OCI-LY1 (cell line): Measurements from ENCODE around the gene C2CD2L.
A peak's percentile ranks its signal among the peaks of the same experiment; 100 is the strongest.

ENCODE experiments used
- H2AFZ ChIP-seq: fragments of 200-600 bp; sonication (generic), shearing (Covaris generic); 2 replicates; pipeline ENCODE4 v1.6.0; 2014; ENCODE audit warnings: antibody characterized with exemption, mild to moderate bottlenecking, low read length
- H3F3A ChIP-seq: fragments of 200-600 bp; sonication (generic), shearing (Covaris generic); 2 replicates; pipeline ENCODE4 v1.6.0; 2014; ENCODE audit warnings: mild to moderate bottlenecking, antibody characterized with exemption, low read length, moderate library complexity; ENCODE audit not compliant: insufficient read depth
- H3K27ac ChIP-seq: fragments of 200-600 bp; sonication (generic); 2 replicates; pipeline ENCODE4 v1.5.1; 2014; ENCODE audit warnings: low read length, mixed run types, mild to moderate bottlenecking, low read depth; ENCODE audit not compliant: poor library complexity, severe bottlenecking
- H3K27me3 ChIP-seq: fragments of 200-600 bp; sonication (generic); 2 replicates; pipeline ENCODE4 v1.6.0; 2014; ENCODE audit warnings: antibody characterized with exemption, mild to moderate bottlenecking, low read length, moderate library complexity; ENCODE audit not compliant: insufficient read depth
- H3K36me3 ChIP-seq: fragments of 200-600 bp; sonication (generic); 2 replicates; pipeline ENCODE4 v1.6.1; 2014; ENCODE audit warnings: mild to moderate bottlenecking, antibody characterized with exemption, low read length, moderate library complexity, mixed read lengths; ENCODE audit not compliant: insufficient read depth
- H3K4me1 ChIP-seq: fragments of 200-600 bp; sonication (generic); 2 replicates; pipeline ENCODE4 v1.5.1; 2014; ENCODE audit warnings: mild to moderate bottlenecking, low read length, moderate library complexity; ENCODE audit not compliant: insufficient read depth, severe bottlenecking
- H3K4me2 ChIP-seq: fragments of 200-600 bp; sonication (generic), shearing (Covaris generic); 2 replicates; pipeline ENCODE4 v1.6.1; 2014; ENCODE audit warnings: low read length
- H3K4me3 ChIP-seq: fragments of 200-600 bp; sonication (generic); 2 replicates; pipeline ENCODE4 v1.5.1; 2014; ENCODE audit warnings: low read length, low read depth, mild to moderate bottlenecking, mixed read lengths; ENCODE audit not compliant: poor library complexity, severe bottlenecking
- H3K79me2 ChIP-seq: fragments of 200-600 bp; shearing (Covaris generic); 2 replicates; pipeline ENCODE4 v1.6.1; 2016; ENCODE audit warnings: mixed run types, low read length, mixed read lengths; ENCODE audit not compliant: insufficient read depth
- H3K9ac ChIP-seq: fragments of 200-600 bp; sonication (generic), shearing (Covaris generic); 2 replicates; pipeline ENCODE4 v1.6.1; 2014; ENCODE audit warnings: mild to moderate bottlenecking, low read length, mixed read lengths
- H3K9me2 ChIP-seq: fragments of 200-600 bp; sonication (generic), shearing (Covaris generic); 2 replicates; pipeline ENCODE4 v1.6.1; 2014; ENCODE audit warnings: low read depth, mild to moderate bottlenecking, low read length, mixed read lengths
- H3K9me3 ChIP-seq: fragments of 200-600 bp; shearing (Covaris generic); 2 replicates; pipeline ENCODE4 v1.6.1; 2014; ENCODE audit warnings: low read length, mixed read lengths
- H4K20me1 ChIP-seq: fragments of 200-600 bp; sonication (generic), shearing (Covaris generic); 2 replicates; pipeline ENCODE4 v1.6.0; 2016; ENCODE audit warnings: mild to moderate bottlenecking, low read length; ENCODE audit not compliant: insufficient read depth
- CTCF ChIP-seq: fragments of 200-600 bp; sonication (generic), shearing (Covaris generic); IDR thresholded peaks from 2 replicates; pipeline ENCODE4 v1.5.1; 2017; ENCODE audit warnings: mild to moderate bottlenecking, antibody characterized with exemption, low read length, moderate library complexity, mixed read lengths
- EZH2 ChIP-seq: fragments of 200-600 bp; sonication (generic), shearing (Covaris generic); IDR thresholded peaks from 2 replicates; pipeline ENCODE4 v1.8.0; 2017; ENCODE audit warnings: borderline replicate concordance, mixed run types, mild to moderate bottlenecking, antibody characterized with exemption, low read length, moderate library complexity, mixed read lengths

Gene C2CD2L

DNA sequence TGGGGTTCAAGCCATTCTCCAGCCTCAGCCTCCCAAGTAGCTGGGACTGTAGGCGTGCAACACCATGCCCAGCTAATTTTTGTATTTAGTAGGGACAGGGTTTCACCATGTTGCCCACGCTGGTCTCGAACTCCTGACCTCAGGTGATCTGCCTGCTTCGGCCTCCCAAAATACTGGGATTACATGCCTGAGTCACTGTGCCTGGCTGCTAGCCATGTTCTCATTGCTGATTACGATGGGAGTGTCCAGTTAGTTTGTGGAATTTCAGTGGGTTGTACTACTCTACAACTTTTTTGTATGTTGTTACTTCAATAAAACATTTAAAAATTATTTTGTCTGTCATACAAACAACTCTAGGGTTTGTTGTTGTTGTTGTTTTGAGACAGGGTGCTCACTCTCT is 44.4 kb upstream of the C2CD2L start:
- H3K4me2 ChIP-seq, result no peak overlapping the region

DNA sequence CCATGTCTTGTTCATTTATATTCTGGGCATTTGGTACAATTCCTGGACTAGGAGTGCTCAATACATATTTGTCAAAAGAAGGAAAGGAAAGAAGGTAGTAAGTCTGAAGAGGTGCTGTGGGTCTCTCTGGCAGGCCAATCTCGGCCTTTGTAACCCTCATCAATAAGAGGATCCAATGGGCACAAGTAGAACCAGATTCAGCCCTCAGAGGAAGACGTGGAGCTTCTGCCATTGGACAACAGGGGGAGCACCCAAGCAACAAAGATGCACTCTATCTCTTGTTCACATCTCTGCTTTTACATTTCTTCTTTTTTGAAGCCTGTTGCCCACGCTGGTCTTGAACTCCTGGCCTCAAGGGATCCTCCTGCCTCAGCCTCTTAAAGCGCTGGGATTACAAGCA is 41.8 kb upstream of the C2CD2L start:
- Histone ChIP-seq H3K27me3 (no peaks in the 10 kb centered on the region), H3K27ac (no peak overlapping the region), H3K4me2 (no peak overlapping the region), H3K9ac (no peak overlapping the region), H3F3A (no peaks in the 10 kb centered on the region), H3K9me3 (no peaks in the 10 kb centered on the region), H3K4me1 (peaks cover 39% of the 10 kb centered on the region), H3K4me3 (no peak overlapping the region), H4K20me1 (no peaks in the 10 kb centered on the region), H3K36me3 (peaks cover 3% of the 10 kb centered on the region; the same call in 1 of the 2 replicates), H3K9me2 (no peaks in the 10 kb centered on the region), H2AFZ (no peak overlapping the region), H3K79me2 (peaks cover 6% of the 10 kb centered on the region; the same call in 1 of the 2 replicates)
- TF ChIP-seq CTCF, result peak; percentile 58
- TF ChIP-seq EZH2, result no peak

More for the DNA sequence above, 44.4 kb upstream of the C2CD2L start:
- peaks cover under 1% of the 10 kb centered on the region; the same call in 1 of the 2 replicates for H3K79me2 ChIP-seq
- no peak overlapping the region for H2AFZ ChIP-seq
- no peaks in the 10 kb centered on the region for H3K27me3 ChIP-seq
- H3K36me3 ChIP-seq, result no peaks in the 10 kb centered on the region
- no peaks in the 10 kb centered on the region for H3K9me2 ChIP-seq
- no peak overlapping the region for H3K27ac ChIP-seq
- TF ChIP-seq CTCF (no peak), EZH2 (no peak)
- H3K4me1 ChIP-seq, result peaks cover 28% of the 10 kb centered on the region
- no peaks in the 10 kb centered on the region for H3F3A ChIP-seq
- H3K9me3 ChIP-seq, result no peaks in the 10 kb centered on the region
- H3K4me3 ChIP-seq, result no peak overlapping the region
- no peak overlapping the region for H3K9ac ChIP-seq
- H4K20me1 ChIP-seq, result no peaks in the 10 kb centered on the region

- H3F3A ChIP-seq, result no peaks in the 10 kb centered on the region
- H3K27me3 ChIP-seq, result no peaks in the 10 kb centered on the region
- H3K9ac ChIP-seq, result peak within 1 kb of the TSS; percentile 100
- H3K4me2 ChIP-seq, result peak within 1 kb of the TSS; percentile 99
- H3K79me2 ChIP-seq, result peaks cover 6% of the 10 kb centered on the region; the same call in 1 of the 2 replicates
- no peaks in the 10 kb centered on the region for H3K9me2 ChIP-seq
- peaks cover 39% of the 10 kb centered on the region for H3K4me1 ChIP-seq
- peak within 1 kb of the TSS; percentile 100 for H3K4me3 ChIP-seq
- H3K36me3 ChIP-seq, result peaks cover 12% of the 10 kb centered on the region
- H4K20me1 ChIP-seq, result no peaks in the 10 kb centered on the region
- H2AFZ ChIP-seq, result peak within 1 kb of the TSS; percentile 88; the same call in 1 of the 2 replicates
- no peak for TF ChIP-seq CTCF
- no peak for TF ChIP-seq EZH2
- peak within 1 kb of the TSS; percentile 50 for H3K27ac ChIP-seq
- H3K9me3 ChIP-seq, result no peaks in the 10 kb centered on the region
These were observed 39.5 kb upstream of the C2CD2L start, which contains the start of gene VPS11 for GRCh38 chr11:119067371-119068222. TSS of gene VPS11 (plus strand) at chr11:119067818. CDS start at chr11:119067824, 6 bp downstream.
